CD4-positive, alpha-beta T cell treated with Interleukin-21 for 1 hour (primary cell): ENCODE data around the gene DNAJC1.
"Not testable (repeated sequence)": the region's sequence is repeated elsewhere in the genome, so short reads cannot be mapped to it uniquely, and the experiment has no call there.

Source experiments
- DNase-seq: peaks from one replicate; pipeline ENCODE4 v3.0.0-alpha.2; 2020

Gene DNAJC1

GRCh38 chr10:21721000-21721665 lies 282.4 kb downstream of the DNAJC1 start:
- no peak for DNase-seq

DNA sequence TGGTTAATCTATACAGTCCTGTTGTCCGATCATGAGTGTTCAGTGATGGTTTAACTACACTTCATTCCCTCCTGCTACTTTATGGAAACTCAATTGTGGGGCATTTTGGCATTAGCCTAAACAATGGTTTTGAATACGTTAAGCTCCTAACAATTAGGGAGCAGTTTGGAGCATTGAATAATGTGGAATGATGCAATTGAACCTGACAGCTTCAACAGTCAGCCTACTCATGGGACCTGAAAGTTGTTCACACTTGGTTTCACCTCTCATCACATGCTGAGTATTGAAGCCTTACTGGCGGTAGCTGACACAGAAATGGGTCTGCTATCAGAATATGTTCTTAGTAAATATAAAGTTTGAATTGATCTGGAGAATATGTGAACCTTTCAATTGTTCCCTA lies 283.4 kb downstream of the DNAJC1 start:
- no peak for DNase-seq

GRCh38 chr10:21719502-21719901 lies 284.0 kb downstream of the DNAJC1 start:
- DNase-seq = no peak

- not testable (repeated sequence) for DNase-seq
Observed at GRCh38 chr10:21717437-21718054, 286.0 kb downstream of the DNAJC1 start.

DNA sequence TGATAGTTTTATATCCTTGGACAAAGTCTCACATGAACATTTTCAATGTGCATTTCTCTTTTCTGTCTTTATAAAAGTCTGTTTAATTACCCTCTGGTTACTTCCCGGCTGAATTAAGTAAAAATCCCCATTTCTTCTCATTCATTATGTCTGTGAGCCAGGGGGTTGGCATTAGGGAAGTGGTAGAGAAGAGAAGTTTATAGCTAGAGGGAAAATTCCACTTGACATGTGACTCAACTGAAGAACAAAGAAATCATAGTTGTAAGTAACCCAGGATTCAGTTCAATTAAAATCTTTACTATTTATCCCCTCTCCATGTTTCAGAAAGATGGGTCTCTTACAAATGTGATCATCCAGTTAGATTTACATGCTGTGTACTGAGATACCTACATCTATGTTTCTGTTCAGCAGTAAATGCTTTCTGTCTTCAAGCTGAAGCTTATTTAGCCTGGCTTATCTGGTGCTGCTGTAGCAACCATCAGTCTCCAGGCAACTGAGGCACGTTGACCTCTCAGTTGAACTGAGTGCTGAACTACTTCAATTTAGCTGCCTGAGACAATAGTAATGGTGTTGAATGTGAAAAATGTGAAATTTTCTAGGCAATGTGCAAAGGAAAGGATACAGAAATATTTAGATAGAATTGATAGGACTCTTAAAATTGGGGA lies 287.9 kb downstream of the DNAJC1 start:
- no peak for DNase-seq

GRCh38 chr10:21712975-21713374 lies 290.6 kb downstream of the DNAJC1 start:
- no peak for DNase-seq

DNA sequence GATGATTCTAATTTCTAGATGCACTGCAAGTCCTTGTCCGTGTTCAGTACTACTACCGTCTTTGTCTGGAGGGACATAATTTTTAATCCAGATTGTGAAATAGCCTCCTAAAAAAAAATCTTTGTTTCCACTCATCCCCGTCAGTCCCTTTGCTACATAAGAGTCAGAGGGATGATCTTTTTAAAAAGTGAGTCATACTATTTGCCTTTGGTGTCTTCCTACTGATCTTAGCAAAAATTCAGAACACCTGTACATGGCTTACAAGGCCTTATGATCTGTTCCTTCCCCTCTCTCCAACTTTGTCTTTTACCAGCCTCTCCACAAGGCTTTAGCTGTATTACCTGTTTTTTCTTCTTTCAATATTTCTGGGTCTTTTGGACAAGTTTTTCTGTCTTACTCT lies 296.0 kb downstream of the DNAJC1 start:
- DNase-seq = no peak
